GM10248 (cell line): ENCODE data around the gene ACBD6.

Experiments used
- CTCF ChIA-PET: fragments of 300-600 bp; sonication (Branson Sonifier 250); formaldehyde crosslinking; extraction: SDS; loops from one replicate; lab custom pipeline; 2021; ENCODE audit warnings: antibody characterized with exemption; lab: Yijun Ruan, JAX
- POLR2A ChIA-PET: fragments of 350-650 bp; sonication (Branson Sonifier 250); formaldehyde crosslinking; extraction: SDS; loops from one replicate; lab custom pipeline; 2020; ENCODE audit warnings: antibody characterized with exemption; lab: Yijun Ruan, JAX
- DNase-seq: peaks from one replicate; pipeline ENCODE4 v3.0.0; 2012; ENCODE audit errors: extremely low spot score
- TF ChIP-seq, protein P1 (sequence below): IDR thresholded peaks from 2 replicates; pipeline ENCODE4 v1.5.1; 2012; ENCODE audit warnings: mild to moderate bottlenecking, low read depth; ENCODE audit errors: extremely low read depth, missing control alignments, control extremely low read depth

ACBD6 gene

DNA sequence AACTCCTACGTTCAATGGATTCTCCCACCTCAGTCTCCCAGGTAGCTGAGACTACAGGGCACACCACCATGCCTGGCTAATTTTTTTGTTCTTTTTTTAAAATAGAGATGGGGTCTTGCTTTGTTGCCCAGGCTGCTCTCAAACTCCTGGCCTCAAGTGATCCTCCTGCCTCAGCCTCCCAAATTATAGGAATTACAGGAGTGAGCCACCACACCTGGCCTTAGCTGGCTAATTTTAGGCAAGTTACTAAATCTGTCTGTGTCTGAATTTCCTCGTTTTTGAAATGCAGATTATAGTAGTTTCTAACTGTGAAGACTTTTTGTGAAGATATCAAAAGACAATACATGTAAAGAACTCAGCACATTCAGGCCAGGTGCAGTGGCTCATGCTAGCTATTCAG, 13.7 kb downstream of the ACBD6 start:
- TF ChIP-seq, protein P1, sequence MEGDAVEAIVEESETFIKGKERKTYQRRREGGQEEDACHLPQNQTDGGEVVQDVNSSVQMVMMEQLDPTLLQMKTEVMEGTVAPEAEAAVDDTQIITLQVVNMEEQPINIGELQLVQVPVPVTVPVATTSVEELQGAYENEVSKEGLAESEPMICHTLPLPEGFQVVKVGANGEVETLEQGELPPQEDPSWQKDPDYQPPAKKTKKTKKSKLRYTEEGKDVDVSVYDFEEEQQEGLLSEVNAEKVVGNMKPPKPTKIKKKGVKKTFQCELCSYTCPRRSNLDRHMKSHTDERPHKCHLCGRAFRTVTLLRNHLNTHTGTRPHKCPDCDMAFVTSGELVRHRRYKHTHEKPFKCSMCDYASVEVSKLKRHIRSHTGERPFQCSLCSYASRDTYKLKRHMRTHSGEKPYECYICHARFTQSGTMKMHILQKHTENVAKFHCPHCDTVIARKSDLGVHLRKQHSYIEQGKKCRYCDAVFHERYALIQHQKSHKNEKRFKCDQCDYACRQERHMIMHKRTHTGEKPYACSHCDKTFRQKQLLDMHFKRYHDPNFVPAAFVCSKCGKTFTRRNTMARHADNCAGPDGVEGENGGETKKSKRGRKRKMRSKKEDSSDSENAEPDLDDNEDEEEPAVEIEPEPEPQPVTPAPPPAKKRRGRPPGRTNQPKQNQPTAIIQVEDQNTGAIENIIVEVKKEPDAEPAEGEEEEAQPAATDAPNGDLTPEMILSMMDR, result no peak
- ChIA-PET CTCF (interaction anchor here (1.2 to 2.5 kb wide), 4 partner anchors 9 to 235 kb away, joined by 3 to 10 read pairs (median 6); no protein-coding TSS in a partner anchor), POLR2A (no interaction called here)
- no peak for DNase-seq

DNA sequence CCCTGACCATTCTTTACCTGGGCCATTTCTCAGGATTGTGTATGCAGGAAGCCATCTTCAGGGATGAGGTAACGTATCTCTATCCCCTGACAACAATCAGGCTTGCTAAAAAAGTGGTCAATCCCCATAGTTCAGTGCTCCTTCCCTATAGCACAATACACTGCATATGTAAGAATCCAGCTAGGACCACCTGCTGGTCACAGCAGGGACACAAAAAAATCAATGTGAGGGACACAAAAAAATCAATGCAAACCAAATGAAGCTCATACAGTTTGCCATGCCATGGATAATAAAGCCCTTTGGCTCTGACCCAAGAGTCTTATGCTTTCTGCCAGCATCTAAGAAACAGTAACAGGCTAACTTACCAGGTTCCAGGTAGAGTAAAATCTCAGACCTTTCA, 16.3 kb downstream of the ACBD6 start:
- CTCF ChIA-PET, result interaction anchor here (1.5 to 1.8 kb wide), 2 partner anchors 14 to 233 kb away, joined by 4 to 7 read pairs; no protein-coding TSS in a partner anchor
- POLR2A ChIA-PET, result no interaction called here
- no peak for DNase-seq
- TF ChIP-seq, protein P1, result no peak

DNA sequence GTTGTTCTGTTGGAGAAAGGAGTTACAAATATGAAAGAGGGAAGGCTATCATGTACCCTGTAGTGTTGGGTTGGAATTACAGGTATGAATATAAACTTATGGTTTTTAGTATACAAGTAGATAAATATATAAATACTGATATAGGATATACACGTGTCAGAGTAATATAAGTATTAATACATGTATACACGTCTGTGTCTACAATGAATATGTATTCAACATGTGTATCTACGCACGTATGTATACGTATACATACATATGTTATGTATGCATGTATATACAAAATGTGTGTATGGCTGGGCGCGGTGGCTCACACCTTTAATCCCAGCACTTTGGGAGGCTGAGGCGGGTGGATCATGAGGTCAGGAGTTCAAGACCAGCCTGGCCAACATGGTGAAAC, 17.9 kb downstream of the ACBD6 start:
- ChIA-PET CTCF (no interaction called here), POLR2A (no interaction called here)
- TF ChIP-seq, protein P1, result no peak
- no peak for DNase-seq

DNA sequence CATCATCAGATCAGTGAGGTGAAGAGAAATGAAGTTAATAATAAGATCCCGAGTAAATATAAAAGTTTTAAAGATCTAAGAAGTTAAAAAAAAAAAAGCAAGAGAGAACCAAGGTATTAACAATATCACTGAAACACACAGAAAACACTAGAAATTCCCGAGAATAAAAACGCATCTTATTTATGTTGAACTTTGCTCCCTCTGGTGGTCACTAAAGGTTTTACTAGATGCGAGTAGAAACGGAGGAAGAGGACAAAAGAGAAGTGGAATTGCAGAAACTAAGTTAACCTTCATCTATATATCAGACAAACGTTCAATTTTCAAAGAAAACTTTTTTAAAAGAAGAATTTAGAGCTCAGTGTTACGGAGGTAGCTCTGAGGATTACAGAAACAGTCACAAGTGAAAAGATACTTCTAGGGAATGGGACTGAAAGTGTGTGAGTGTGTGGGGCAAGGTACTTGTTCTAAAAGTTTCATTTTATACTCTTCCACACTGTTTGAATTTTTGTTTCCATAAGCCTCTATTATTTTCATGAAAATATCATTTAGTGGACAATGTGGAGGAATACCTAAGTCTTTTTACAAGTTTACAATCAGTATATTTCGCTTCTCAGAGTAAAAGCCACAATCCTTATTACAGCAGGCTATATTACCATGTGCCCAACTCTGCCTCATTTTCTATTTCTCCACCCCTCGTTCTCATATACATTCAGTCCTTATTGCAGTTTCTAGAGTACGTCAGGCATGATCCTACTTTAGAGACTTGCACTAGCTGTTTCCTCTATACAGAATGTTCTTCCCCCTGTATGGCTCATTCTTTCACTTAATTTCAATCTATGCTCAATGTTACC, 19.7 kb downstream of the ACBD6 start:
- CTCF ChIA-PET, result interaction anchor here (0.7 to 2.7 kb wide), 21 partner anchors 9 to 776 kb away, joined by 3 to 38 read pairs (median 5); partner anchors contain the start of gene ACBD6
- TF ChIP-seq, protein P1, result peak; percentile 74
- POLR2A ChIA-PET, result interaction anchor here (0.7 kb wide), 1 partner anchor 136 kb away, joined by 5 read pairs; no protein-coding TSS in a partner anchor
- peak; percentile 38 for DNase-seq

DNA sequence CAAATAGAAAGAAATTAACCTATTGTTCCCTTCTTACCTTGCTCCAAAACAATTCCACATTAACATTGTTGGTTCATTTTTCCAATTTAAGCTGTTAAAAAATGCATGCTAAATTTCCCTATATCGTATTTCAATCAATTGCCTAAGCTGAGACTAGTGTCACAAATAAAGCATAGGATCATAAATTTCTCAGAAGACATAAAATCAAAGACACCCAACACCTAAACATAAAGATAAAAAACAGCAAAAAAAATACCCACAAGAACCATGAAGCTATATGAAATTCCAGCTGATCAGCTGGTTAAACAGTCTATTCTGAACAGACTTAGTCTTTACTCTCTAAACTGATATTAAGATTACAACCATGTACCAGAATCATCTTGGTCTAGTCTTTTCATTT, 32.3 kb downstream of the ACBD6 start:
- CTCF ChIA-PET, result interaction anchor here (7.8 kb wide), 1 partner anchor 8 kb away, joined by 34 read pairs; no protein-coding TSS in a partner anchor
- POLR2A ChIA-PET, result no interaction called here
- no peak for DNase-seq
- TF ChIP-seq, protein P1, result no peak

DNA sequence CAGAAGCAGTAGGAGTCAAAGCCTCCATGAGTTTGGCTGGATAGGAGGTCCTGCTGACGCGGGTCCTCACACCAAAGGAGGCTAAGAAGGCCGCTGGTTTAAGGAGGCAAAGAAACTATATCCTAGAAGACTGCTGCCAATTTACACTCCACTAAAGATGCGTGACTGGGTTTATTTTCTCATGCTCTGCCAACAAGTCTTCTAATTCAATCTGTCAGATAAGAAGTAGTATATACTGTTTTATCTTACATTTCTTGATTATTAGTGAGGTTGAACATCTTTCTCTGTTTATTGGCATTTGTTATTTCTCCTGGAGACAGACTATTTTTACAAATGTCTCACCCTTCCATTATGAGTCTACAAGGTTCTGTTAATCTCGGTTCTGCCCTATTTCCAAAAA, 34.1 kb downstream of the ACBD6 start:
- TF ChIP-seq, protein P1, result no peak
- DNase-seq, result no peak
- ChIA-PET POLR2A (no interaction called here), CTCF (interaction anchor here (1.4 to 7.8 kb wide), 2 partner anchors 10 to 215 kb away, joined by 3 to 34 read pairs; no protein-coding TSS in a partner anchor)
